HAP-1 (cell line): Measurements from ENCODE around the gene SSPN.

Experiments used
- DNase-seq, 2 experiments: peaks; one replicate each; pipeline ENCODE4 v3.0.0-alpha.2; 2016 to 2020; ENCODE audit warnings: low spot score in 2 of 2
- H3K27me3 ChIP-seq: fragments of 250-450 bp; sonication (Bioruptor Pico); 2 replicates; pipeline ENCODE4 v1.5.1; 2020; ENCODE audit warnings: low read depth, mild to moderate bottlenecking, moderate library complexity
- H3K36me3 ChIP-seq: fragments of 250-450 bp; sonication (Bioruptor Pico); replicated peaks from 2 replicates; pipeline ENCODE4 v1.5.1; 2020; ENCODE audit warnings: mild to moderate bottlenecking
- H3K4me1 ChIP-seq: fragments of 250-450 bp; sonication (Bioruptor Pico); 2 replicates; pipeline ENCODE4 v1.5.1; 2020; ENCODE audit warnings: mild to moderate bottlenecking
- H3K4me3 ChIP-seq: fragments of 250-450 bp; sonication (Bioruptor Pico); 2 replicates; pipeline ENCODE4 v1.5.1; 2020; ENCODE audit warnings: mild to moderate bottlenecking, moderate library complexity
- H3K9me3 ChIP-seq: fragments of 250-450 bp; sonication (Bioruptor Pico); 2 replicates; pipeline ENCODE4 v1.5.1; 2020; ENCODE audit warnings: mild to moderate bottlenecking, moderate library complexity
- in situ Hi-C: fragments of 300-500 bp; cut with MboI; formaldehyde crosslinking; loops from 3 replicates; pipeline ENCODE4 v1.14.3; 2020; ENCODE audit warnings: low sequenced_read_pairs, inconsistent platforms, mixed read lengths

SSPN gene

GRCh38 chr12:26196421-26196716 lies 996 bp downstream of the SSPN start:
- DNase-seq, result no peak
- in situ Hi-C loops, result no loop called here
- no peaks in the 10 kb centered on the region for H3K4me1 ChIP-seq
- H3K36me3 ChIP-seq, result no peaks in the 10 kb centered on the region
- peaks cover 3% of the 10 kb centered on the region; the same call in 1 of the 2 replicates for H3K27me3 ChIP-seq
- no peak overlapping the region for H3K4me3 ChIP-seq
- H3K9me3 ChIP-seq, result no peaks in the 10 kb centered on the region

- H3K4me3 ChIP-seq, result no peak overlapping the region
- no peak for DNase-seq
These were observed 2.5 kb downstream of the SSPN start for GRCh38 chr12:26197832-26198231.

GRCh38 chr12:26198742-26199141 lies 3.4 kb downstream of the SSPN start:
- DNase-seq, result no peak
- in situ Hi-C loops, result no loop called here
- no peaks in the 10 kb centered on the region for H3K36me3 ChIP-seq
- H3K9me3 ChIP-seq, result no peaks in the 10 kb centered on the region
- H3K27me3 ChIP-seq, result peaks cover 5% of the 10 kb centered on the region; the same call in 1 of the 2 replicates
- no peaks in the 10 kb centered on the region for H3K4me1 ChIP-seq
- no peak overlapping the region for H3K4me3 ChIP-seq

More at GRCh38 chr12:26197832-26198231, 2.5 kb downstream of the SSPN start:
- Histone ChIP-seq H3K4me1 (no peaks in the 10 kb centered on the region), H3K36me3 (no peaks in the 10 kb centered on the region), H3K27me3 (peaks cover 5% of the 10 kb centered on the region; the same call in 1 of the 2 replicates), H3K9me3 (no peaks in the 10 kb centered on the region)
- in situ Hi-C loops, result no loop called here

- Histone ChIP-seq H3K36me3 (no peaks in the 10 kb centered on the region), H3K4me3 (no peak overlapping the region)
- in situ Hi-C loops, result no loop called here
These were observed 7.9 kb downstream of the SSPN start for GRCh38 chr12:26203167-26203780.

GRCh38 chr12:26204612-26205289 lies 9.4 kb downstream of the SSPN start:
- Histone ChIP-seq H3K27me3 (peaks cover 8% of the 10 kb centered on the region), H3K4me1 (no peaks in the 10 kb centered on the region), H3K9me3 (no peaks in the 10 kb centered on the region), H3K4me3 (no peak overlapping the region), H3K36me3 (no peaks in the 10 kb centered on the region)
- in situ Hi-C loops, result no loop called here
- DNase-seq, result no peak

More at GRCh38 chr12:26203167-26203780, 7.9 kb downstream of the SSPN start:
- Histone ChIP-seq H3K4me1 (no peaks in the 10 kb centered on the region), H3K27me3 (peaks cover 8% of the 10 kb centered on the region), H3K9me3 (no peaks in the 10 kb centered on the region)
- no peak for DNase-seq

- H3K27me3 ChIP-seq, result peaks cover 8% of the 10 kb centered on the region; the same call in 1 of the 2 replicates
- no peaks in the 10 kb centered on the region for H3K9me3 ChIP-seq
- no peak for DNase-seq
- no peaks in the 10 kb centered on the region for H3K36me3 ChIP-seq
- H3K4me3 ChIP-seq, result no peak overlapping the region
- in situ Hi-C loops, result no loop called here
- H3K4me1 ChIP-seq, result no peaks in the 10 kb centered on the region
These were observed 9.9 kb downstream of the SSPN start for GRCh38 chr12:26205298-26205697.

- no peak for DNase-seq
- Histone ChIP-seq H3K27me3 (peaks cover 6% of the 10 kb centered on the region; the same call in 1 of the 2 replicates), H3K9me3 (no peaks in the 10 kb centered on the region), H3K4me1 (no peaks in the 10 kb centered on the region), H3K36me3 (no peaks in the 10 kb centered on the region), H3K4me3 (no peak overlapping the region)
- in situ Hi-C loops, result no loop called here
These were observed 10.6 kb downstream of the SSPN start for GRCh38 chr12:26205941-26206340.

- H3K27me3 ChIP-seq, result peaks cover 6% of the 10 kb centered on the region; the same call in 1 of the 2 replicates
- in situ Hi-C loops, result no loop called here
- H3K4me3 ChIP-seq, result no peak overlapping the region
- no peaks in the 10 kb centered on the region for H3K4me1 ChIP-seq
- DNase-seq, result no peak
- H3K36me3 ChIP-seq, result no peaks in the 10 kb centered on the region
- no peaks in the 10 kb centered on the region for H3K9me3 ChIP-seq
These were observed 16.0 kb downstream of the SSPN start for GRCh38 chr12:26211331-26211730.

- Histone ChIP-seq H3K9me3 (no peaks in the 10 kb centered on the region), H3K4me1 (no peaks in the 10 kb centered on the region), H3K36me3 (no peaks in the 10 kb centered on the region), H3K27me3 (0 out of 2 replicates have a peak, but pooled peaks cover 4% of the 10 kb centered on the region), H3K4me3 (no peak overlapping the region)
- no peak for DNase-seq
- in situ Hi-C loops, result no loop called here
These were observed 17.0 kb downstream of the SSPN start for GRCh38 chr12:26212396-26212795.

- DNase-seq, result no peak
- Histone ChIP-seq H3K27me3 (0 out of 2 replicates have a peak, but pooled peaks cover 4% of the 10 kb centered on the region), H3K4me1 (no peaks in the 10 kb centered on the region), H3K36me3 (no peaks in the 10 kb centered on the region), H3K9me3 (no peaks in the 10 kb centered on the region), H3K4me3 (no peak overlapping the region)
- in situ Hi-C loops, result no loop called here
These were observed 17.6 kb downstream of the SSPN start for GRCh38 chr12:26212988-26213387.

GRCh38 chr12:26214121-26214520 lies 18.7 kb downstream of the SSPN start:
- in situ Hi-C loops, result no loop called here
- Histone ChIP-seq H3K4me1 (no peaks in the 10 kb centered on the region), H3K9me3 (no peaks in the 10 kb centered on the region), H3K27me3 (0 out of 2 replicates have a peak, but pooled peaks cover 4% of the 10 kb centered on the region), H3K36me3 (no peaks in the 10 kb centered on the region), H3K4me3 (no peak overlapping the region)
- DNase-seq, result no peak

GRCh38 chr12:26219736-26220135 lies 24.4 kb downstream of the SSPN start:
- Histone ChIP-seq H3K36me3 (no peaks in the 10 kb centered on the region), H3K4me1 (no peaks in the 10 kb centered on the region), H3K27me3 (no peaks in the 10 kb centered on the region), H3K9me3 (no peaks in the 10 kb centered on the region), H3K4me3 (no peak overlapping the region)
- in situ Hi-C loops, result no loop called here
- no peak for DNase-seq

GRCh38 chr12:26224657-26225056 lies 29.3 kb downstream of the SSPN start:
- in situ Hi-C loops, result no loop called here
- no peak for DNase-seq
- H3K4me3 ChIP-seq, result no peak overlapping the region
- no peaks in the 10 kb centered on the region for H3K36me3 ChIP-seq
- no peaks in the 10 kb centered on the region for H3K27me3 ChIP-seq
- H3K9me3 ChIP-seq, result no peaks in the 10 kb centered on the region
- H3K4me1 ChIP-seq, result peaks cover 3% of the 10 kb centered on the region; the same call in 1 of the 2 replicates

GRCh38 chr12:26226122-26226521 lies 30.7 kb downstream of the SSPN start:
- Histone ChIP-seq H3K4me1 (peaks cover 3% of the 10 kb centered on the region; the same call in 1 of the 2 replicates), H3K36me3 (no peaks in the 10 kb centered on the region), H3K9me3 (no peaks in the 10 kb centered on the region), H3K4me3 (no peak overlapping the region), H3K27me3 (no peaks in the 10 kb centered on the region)
- in situ Hi-C loops, result no loop called here
- DNase-seq, result no peak
